ENCODE measurements around the gene NTRK3. TPM values are rescaled to one million over a fixed set of nuclear protein-coding genes. Genes with fewer than 3 reads are reported as not detected.

NTRK3 gene
- total RNA-seq, 1 donor from 2014 or later = 1.1 TPM

DNA sequence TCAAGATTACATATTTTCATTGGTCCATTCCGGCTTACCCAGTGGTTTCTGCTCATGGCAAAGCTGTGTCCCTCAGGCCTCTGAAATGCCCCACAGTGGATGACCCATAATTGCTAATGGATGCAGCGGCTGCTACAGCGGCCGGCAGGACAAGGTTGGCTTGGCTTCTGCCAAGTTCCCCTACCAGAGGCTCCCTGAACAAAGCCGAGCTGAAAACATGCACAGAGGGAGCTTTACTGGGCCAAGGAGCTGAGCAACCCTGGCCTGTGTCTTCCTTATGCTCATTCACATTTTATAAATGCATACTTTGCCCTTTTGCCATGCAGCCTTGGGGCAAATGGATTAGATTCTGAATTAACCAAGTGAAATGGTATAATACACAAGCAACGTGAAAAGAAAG, 150.5 kb downstream of the NTRK3 start:
- Mint-ChIP-seq H3K27me3 (ENCODE audit: low read depth) (peaks cover 22% of the 10 kb centered on the region), H3K27ac (ENCODE audit: unreplicated experiment) (no peak overlapping the region), H3K9me3 (no peaks in the 10 kb centered on the region), H3K4me3 (no peak overlapping the region), H3K4me1 (no peaks in the 10 kb centered on the region), H3K36me3 (ENCODE audit: low read depth) (no peaks in the 10 kb centered on the region)
- TF ChIP-seq, protein P1, sequence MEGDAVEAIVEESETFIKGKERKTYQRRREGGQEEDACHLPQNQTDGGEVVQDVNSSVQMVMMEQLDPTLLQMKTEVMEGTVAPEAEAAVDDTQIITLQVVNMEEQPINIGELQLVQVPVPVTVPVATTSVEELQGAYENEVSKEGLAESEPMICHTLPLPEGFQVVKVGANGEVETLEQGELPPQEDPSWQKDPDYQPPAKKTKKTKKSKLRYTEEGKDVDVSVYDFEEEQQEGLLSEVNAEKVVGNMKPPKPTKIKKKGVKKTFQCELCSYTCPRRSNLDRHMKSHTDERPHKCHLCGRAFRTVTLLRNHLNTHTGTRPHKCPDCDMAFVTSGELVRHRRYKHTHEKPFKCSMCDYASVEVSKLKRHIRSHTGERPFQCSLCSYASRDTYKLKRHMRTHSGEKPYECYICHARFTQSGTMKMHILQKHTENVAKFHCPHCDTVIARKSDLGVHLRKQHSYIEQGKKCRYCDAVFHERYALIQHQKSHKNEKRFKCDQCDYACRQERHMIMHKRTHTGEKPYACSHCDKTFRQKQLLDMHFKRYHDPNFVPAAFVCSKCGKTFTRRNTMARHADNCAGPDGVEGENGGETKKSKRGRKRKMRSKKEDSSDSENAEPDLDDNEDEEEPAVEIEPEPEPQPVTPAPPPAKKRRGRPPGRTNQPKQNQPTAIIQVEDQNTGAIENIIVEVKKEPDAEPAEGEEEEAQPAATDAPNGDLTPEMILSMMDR (conservative IDR thresholded peaks at IDR 0.05) = no peak
- no peak for DNase-seq (ENCODE audit: low read depth, low spot score)

DNA sequence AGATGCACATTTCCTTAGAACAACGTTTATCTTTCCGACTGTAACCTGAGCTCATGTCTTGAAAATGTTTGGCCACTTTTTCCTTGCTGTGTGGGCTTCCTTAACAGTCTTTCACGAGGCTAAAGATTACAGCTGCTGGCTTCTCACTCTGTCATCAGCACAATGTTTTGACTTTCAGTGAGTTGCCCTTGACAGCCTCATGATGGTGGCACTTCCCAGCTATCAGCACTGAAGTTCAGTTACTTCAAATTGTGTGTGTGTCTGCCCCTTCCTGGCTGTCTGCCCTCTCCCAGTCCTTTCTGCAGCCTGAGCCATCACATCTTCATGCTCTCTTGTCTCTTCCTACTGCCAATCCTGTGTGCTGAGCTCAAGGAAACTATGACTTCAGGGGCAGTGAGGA, 152.2 kb downstream of the NTRK3 start:
- DNase-seq (ENCODE audit: low read depth, low spot score) = no peak
- Mint-ChIP-seq H3K27ac (ENCODE audit: unreplicated experiment) (no peak overlapping the region), H3K4me1 (no peaks in the 10 kb centered on the region), H3K27me3 (ENCODE audit: low read depth) (peaks cover 22% of the 10 kb centered on the region), H3K36me3 (ENCODE audit: low read depth) (no peaks in the 10 kb centered on the region), H3K9me3 (no peaks in the 10 kb centered on the region), H3K4me3 (no peak overlapping the region)
- TF ChIP-seq, protein P1 (conservative IDR thresholded peaks at IDR 0.05) = no peak

DNA sequence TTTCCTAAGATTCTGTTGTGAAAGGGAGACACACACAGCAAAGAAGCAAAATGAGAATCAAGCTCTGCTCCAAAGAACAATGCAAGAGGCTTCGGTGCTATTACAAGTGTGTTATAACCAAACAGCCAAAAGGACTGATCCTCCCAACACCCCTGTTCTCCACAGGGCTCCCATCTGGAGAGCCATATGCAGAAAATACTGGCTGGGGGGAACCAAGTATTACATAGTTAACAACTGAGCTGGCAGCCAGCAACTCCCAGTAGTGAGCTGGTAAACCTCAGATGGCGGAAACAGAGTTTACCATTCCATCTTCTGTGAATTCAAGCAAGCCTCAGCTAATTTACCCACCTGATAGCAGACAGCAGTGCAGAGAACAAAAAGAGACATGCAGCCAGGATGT, 156.4 kb downstream of the NTRK3 start:
- H3K36me3 Mint-ChIP-seq (ENCODE audit: low read depth) = no peaks in the 10 kb centered on the region
- H3K9me3 Mint-ChIP-seq = no peaks in the 10 kb centered on the region
- peaks cover 18% of the 10 kb centered on the region for H3K27me3 Mint-ChIP-seq (ENCODE audit: low read depth)

DNA sequence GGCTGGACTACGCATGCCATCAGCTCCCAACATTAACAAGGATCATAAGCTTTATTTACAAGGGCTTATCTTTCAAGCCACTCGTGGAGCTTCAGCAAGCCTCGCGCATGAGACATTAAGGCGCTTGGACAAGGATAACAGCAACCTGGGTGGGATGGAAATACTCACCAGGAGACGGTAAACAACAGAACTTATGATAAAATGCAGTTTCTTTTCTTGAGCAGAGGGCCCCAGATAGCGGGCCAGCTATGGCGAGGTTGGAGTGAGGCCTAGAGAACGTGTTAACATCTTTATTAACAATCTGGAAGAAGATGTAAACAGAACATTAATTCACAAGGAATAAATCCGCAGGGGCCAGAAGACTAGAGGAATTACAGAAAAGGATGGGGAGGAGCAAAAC, 158.2 kb downstream of the NTRK3 start:
- Mint-ChIP-seq H3K27ac (ENCODE audit: unreplicated experiment) (no peak overlapping the region), H3K27me3 (ENCODE audit: low read depth) (peaks cover 17% of the 10 kb centered on the region), H3K36me3 (ENCODE audit: low read depth) (no peaks in the 10 kb centered on the region), H3K4me1 (no peaks in the 10 kb centered on the region), H3K4me3 (no peak overlapping the region), H3K9me3 (no peaks in the 10 kb centered on the region)
- DNase-seq (ENCODE audit: low read depth, low spot score) = no peak
- TF ChIP-seq, protein P1 (conservative IDR thresholded peaks at IDR 0.05) = no peak

More for the DNA sequence above, 156.4 kb downstream of the NTRK3 start:
- Mint-ChIP-seq H3K27ac (ENCODE audit: unreplicated experiment) (no peak overlapping the region), H3K4me1 (no peaks in the 10 kb centered on the region), H3K4me3 (no peak overlapping the region)
- TF ChIP-seq, protein P1 (conservative IDR thresholded peaks at IDR 0.05) = no peak
- no peak for DNase-seq (ENCODE audit: low read depth, low spot score)

- DNase-seq (ENCODE audit: low read depth, low spot score) = no peak
- Mint-ChIP-seq H3K36me3 (ENCODE audit: low read depth) (no peaks in the 10 kb centered on the region), H3K27ac (ENCODE audit: unreplicated experiment) (no peak overlapping the region), H3K4me3 (no peak overlapping the region), H3K4me1 (peaks cover 4% of the 10 kb centered on the region), H3K27me3 (ENCODE audit: low read depth) (peaks cover 23% of the 10 kb centered on the region), H3K9me3 (peaks cover 2% of the 10 kb centered on the region)
- TF ChIP-seq, protein P1 (conservative IDR thresholded peaks at IDR 0.05) = no peak
These were observed 165.0 kb downstream of the NTRK3 start for GRCh38 chr15:88091444-88092016.
